WI38 (cell line): ENCODE data around the gene DNAJC15.

ENCODE experiments used
- H3K4me3 ChIP-seq: 2 replicates; pipeline ENCODE4 v1.5.1; 2011; ENCODE audit warnings: low read depth, mild to moderate bottlenecking, control low read depth, low read length
- CTCF ChIP-seq: IDR thresholded peaks from 2 replicates; pipeline ENCODE4 v1.5.1; 2012; ENCODE audit warnings: low read depth, mild to moderate bottlenecking, control low read depth, low read length

Gene DNAJC15

GRCh38 chr13:43079392-43079931 is 56.1 kb downstream of the DNAJC15 start:
- TF ChIP-seq CTCF, result no peak
- no peak overlapping the region for H3K4me3 ChIP-seq

- no peak for TF ChIP-seq CTCF
- H3K4me3 ChIP-seq, result no peak overlapping the region
Observed at GRCh38 chr13:43080199-43080598, 56.8 kb downstream of the DNAJC15 start.

GRCh38 chr13:43081866-43082265 is 58.5 kb downstream of the DNAJC15 start:
- H3K4me3 ChIP-seq, result no peak overlapping the region
- TF ChIP-seq CTCF, result no peak

- H3K4me3 ChIP-seq, result no peak overlapping the region
- TF ChIP-seq CTCF, result no peak
Observed at GRCh38 chr13:43083750-43084149, 60.4 kb downstream of the DNAJC15 start.

- H3K4me3 ChIP-seq, result no peak overlapping the region
- no peak; the same call in 1 of the 2 replicates for TF ChIP-seq CTCF
Observed at GRCh38 chr13:43085545-43085944, 62.2 kb downstream of the DNAJC15 start.

- no peak for TF ChIP-seq CTCF
- no peak overlapping the region for H3K4me3 ChIP-seq
Observed at GRCh38 chr13:43086181-43086580, 62.8 kb downstream of the DNAJC15 start.

GRCh38 chr13:43088093-43088511 is 64.7 kb downstream of the DNAJC15 start:
- no peak overlapping the region for H3K4me3 ChIP-seq
- no peak for TF ChIP-seq CTCF
